Measurements from ENCODE around the gene RPL18A. TPM values are rescaled to one million over a fixed set of nuclear protein-coding genes. Genes with fewer than 3 reads are reported as not detected.

RPL18A gene
- total and polyA plus RNA-seq, 2 of the 13 experiments (the other 11 are each of a cell fraction or from before 2014, with no cell fraction given) = 1,471 to 2,004 TPM

- FAIRE-seq = no peak
- WGBS (ENCODE audit: low lambda C conversion rate) = 88% methylated on average over 38 of the region's 50 CpGs
- intact Hi-C loops (cut with micrococcal nuclease; ENCODE audit: unreplicated experiment) = no loop called here
- no peak for TF ChIP-seq THAP8 (CRISPR knock-in tag; IDR thresholded peaks at IDR 0.05; ENCODE audit: borderline replicate concordance)
- TF ChIP-seq KLF12 (CRISPR knock-in tag; IDR thresholded peaks at IDR 0.05; ENCODE audit: borderline replicate concordance) = no peak
- no peak for TF ChIP-seq KLF6 (CRISPR knock-in tag; IDR thresholded peaks at IDR 0.05)
- TF ChIP-seq TBX2 (CRISPR knock-in tag; IDR thresholded peaks at IDR 0.05; ENCODE audit: borderline replicate concordance) = no peak
- no peak for TF ChIP-seq FOXM1 (CRISPR knock-in tag; IDR thresholded peaks at IDR 0.05)
- no peak for TF ChIP-seq AHR (CRISPR knock-in tag; IDR thresholded peaks at IDR 0.05)
- TF ChIP-seq ZNF770 (CRISPR knock-in tag; IDR thresholded peaks at IDR 0.05) = no peak
- TF ChIP-seq ZNF263 (CRISPR knock-in tag; IDR thresholded peaks at IDR 0.05) = no peak
- TF ChIP-seq, protein P1, sequence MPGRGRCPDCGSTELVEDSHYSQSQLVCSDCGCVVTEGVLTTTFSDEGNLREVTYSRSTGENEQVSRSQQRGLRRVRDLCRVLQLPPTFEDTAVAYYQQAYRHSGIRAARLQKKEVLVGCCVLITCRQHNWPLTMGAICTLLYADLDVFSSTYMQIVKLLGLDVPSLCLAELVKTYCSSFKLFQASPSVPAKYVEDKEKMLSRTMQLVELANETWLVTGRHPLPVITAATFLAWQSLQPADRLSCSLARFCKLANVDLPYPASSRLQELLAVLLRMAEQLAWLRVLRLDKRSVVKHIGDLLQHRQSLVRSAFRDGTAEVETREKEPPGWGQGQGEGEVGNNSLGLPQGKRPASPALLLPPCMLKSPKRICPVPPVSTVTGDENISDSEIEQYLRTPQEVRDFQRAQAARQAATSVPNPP (CRISPR knock-in tag; IDR thresholded peaks at IDR 0.05) = no peak
- no peak for TF ChIP-seq TEF (CRISPR knock-in tag; IDR thresholded peaks at IDR 0.05)
- TF ChIP-seq ZNF740 (CRISPR knock-in tag; IDR thresholded peaks at IDR 0.05) = no peak
- TF ChIP-seq ZBTB38 (CRISPR knock-in tag; IDR thresholded peaks at IDR 0.05) = 0 out of 2 replicates have a peak, but pooled peaks have one; percentile 15
- peak; percentile 77; the same call in 1 of the 2 replicates for TF ChIP-seq ZBTB33 (CRISPR knock-in tag; IDR thresholded peaks at IDR 0.05)
- TF ChIP-seq ZNF614 (CRISPR knock-in tag; IDR thresholded peaks at IDR 0.05; ENCODE audit: borderline replicate concordance) = no peak
- TF ChIP-seq GTF3A (CRISPR knock-in tag; conservative IDR thresholded peaks at IDR 0.05) = no peak
Observed at GRCh38 chr19:17830567-17831418, 28.9 kb upstream of the RPL18A start.

More at GRCh38 chr19:17830567-17831418, 28.9 kb upstream of the RPL18A start:
- H3K9ac ChIP-seq (ENCODE audit: insufficient read depth, low read depth, low read length) = no peak overlapping the region
- no peaks in the 10 kb centered on the region for H3K9me3 ChIP-seq (ENCODE audit: low read length)
- no peak overlapping the region for H3K4me2 ChIP-seq (ENCODE audit: low read depth, low read length)
- no TSS peak for BruUV-seq (replicated peaks)
- ATAC-seq (peak; percentile 24; the same call in 2 of the 3 replicates), DNase-seq (ENCODE audit: low spot score) (no peak)
- no peak overlapping the region for H2AFZ ChIP-seq (ENCODE audit: low read length)
- ChIA-PET POLR2A (interaction anchor here (0.8 to 1.2 kb wide), 3 partner anchors 17 to 28 kb away, joined by 3 to 4 read pairs (median 4); partner anchors contain the start of gene JAK3), CTCF (ENCODE audit: low intra/inter-chr PET ratio, low total read pairs) (no interaction called here)
- H3K79me2 ChIP-seq (ENCODE audit: insufficient read depth, low read length) = no peaks in the 10 kb centered on the region
- H3K27ac ChIP-seq (ENCODE audit: extremely low read length, insufficient read depth, low read length) = no peak overlapping the region
- no peak overlapping the region for H3K4me3 ChIP-seq (replicated peaks in 1 of 3; ENCODE audit: insufficient read depth in 1 of 3, low read depth in 2 of 3, low read length in 3 of 3)
- H3K27me3 ChIP-seq (ENCODE audit: control insufficient read depth in 1 of 2, insufficient read depth in 2 of 2, low read length in 2 of 2) = no peaks in the 10 kb centered on the region
- in situ Hi-C loops (cut with HindIII; ENCODE audit: extremely low pct_ligation_motif_present, low pct_unique_long_range_greater_than_20kb) = no loop called here
- H4K20me1 ChIP-seq (ENCODE audit: insufficient read depth, low read length) = no peaks in the 10 kb centered on the region
- no peaks in the 10 kb centered on the region; a peak in 2 of 5 replicates for H3K36me3 ChIP-seq (replicated peaks in 1 of 2; ENCODE audit: control insufficient read depth in 1 of 2, insufficient read depth in 2 of 2, low read length in 2 of 2)
- H3K4me1 ChIP-seq (ENCODE audit: insufficient read depth, low read length) = 0 out of 2 replicates have a peak, but pooled peaks cover 7% of the 10 kb centered on the region

Measured in HepG2 (cell line).